Vagina (tissue), 2 donors: ENCODE results near the gene GLDC.

Experiments used
- POLR2A ChIP-seq, 2 donors: fragments of 450-650 bp; IDR thresholded peaks; one replicate each; pipeline ENCODE4 v1.6.1; 2017; ENCODE audit warnings: antibody characterized with exemption in 2 of 2, mild to moderate bottlenecking in 2 of 2, moderate library complexity in 2 of 2
- TF ChIP-seq, protein P1 (sequence below), 3 experiments: fragments of 450-650 bp in 2 of 3; fragments of 200-600 bp in 1 of 3; sonication (generic) in 1 of 3; IDR thresholded peaks; one replicate each; pipeline ENCODE4 v1.5.1; 2017 to 2019; ENCODE audit warnings: antibody characterized with exemption in 3 of 3, mild to moderate bottlenecking in 2 of 3, moderate library complexity in 2 of 3

DNA sequence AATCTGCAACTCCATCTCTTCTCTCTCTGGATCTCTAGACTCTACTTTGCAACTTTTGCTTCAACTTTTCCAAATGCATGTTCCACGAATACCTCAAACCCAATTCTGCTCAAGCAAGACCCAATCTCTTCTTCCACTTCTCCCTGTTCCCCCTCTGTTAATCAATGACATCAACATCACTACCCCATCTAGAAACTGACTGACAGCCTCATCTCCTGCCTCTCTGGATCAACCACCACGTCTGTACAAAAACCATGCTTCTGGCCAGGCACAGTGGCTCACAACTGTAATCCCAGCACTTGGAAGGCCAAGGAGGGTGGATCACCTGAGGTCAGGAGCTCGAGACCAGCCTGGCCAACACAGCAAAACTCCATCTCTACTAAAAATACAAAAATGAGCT, 12.2 kb downstream of the GLDC start:
- TF ChIP-seq, protein P1, sequence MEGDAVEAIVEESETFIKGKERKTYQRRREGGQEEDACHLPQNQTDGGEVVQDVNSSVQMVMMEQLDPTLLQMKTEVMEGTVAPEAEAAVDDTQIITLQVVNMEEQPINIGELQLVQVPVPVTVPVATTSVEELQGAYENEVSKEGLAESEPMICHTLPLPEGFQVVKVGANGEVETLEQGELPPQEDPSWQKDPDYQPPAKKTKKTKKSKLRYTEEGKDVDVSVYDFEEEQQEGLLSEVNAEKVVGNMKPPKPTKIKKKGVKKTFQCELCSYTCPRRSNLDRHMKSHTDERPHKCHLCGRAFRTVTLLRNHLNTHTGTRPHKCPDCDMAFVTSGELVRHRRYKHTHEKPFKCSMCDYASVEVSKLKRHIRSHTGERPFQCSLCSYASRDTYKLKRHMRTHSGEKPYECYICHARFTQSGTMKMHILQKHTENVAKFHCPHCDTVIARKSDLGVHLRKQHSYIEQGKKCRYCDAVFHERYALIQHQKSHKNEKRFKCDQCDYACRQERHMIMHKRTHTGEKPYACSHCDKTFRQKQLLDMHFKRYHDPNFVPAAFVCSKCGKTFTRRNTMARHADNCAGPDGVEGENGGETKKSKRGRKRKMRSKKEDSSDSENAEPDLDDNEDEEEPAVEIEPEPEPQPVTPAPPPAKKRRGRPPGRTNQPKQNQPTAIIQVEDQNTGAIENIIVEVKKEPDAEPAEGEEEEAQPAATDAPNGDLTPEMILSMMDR (IDR thresholded peaks at IDR 0.05), result no peak
- TF ChIP-seq POLR2A (IDR thresholded peaks at IDR 0.05), result no peak
